GM12891 (cell line): ENCODE data around the gene PPP2R5E.
"Not testable (repeated sequence)": the region's sequence is repeated elsewhere in the genome, so short reads cannot be mapped to it uniquely, and the experiment has no call there.

Experiments used
- DNase-seq: peaks from one replicate; pipeline ENCODE4 v3.0.0; 2011; ENCODE audit warnings: low spot score; ENCODE audit not compliant: insufficient read length
- FAIRE-seq: peaks from 2 replicates; lab custom pipeline; 2011; peaks lifted over from hg19 to GRCh38; lab: Jason Lieb, UNC
- PAX5 ChIP-seq: IDR thresholded peaks from 2 replicates; pipeline ENCODE4 v1.6.1; 2011; ENCODE audit warnings: low read length, moderate library complexity, mild to moderate bottlenecking; ENCODE audit not compliant: insufficient read depth, severe bottlenecking
- POLR2A ChIP-seq: IDR thresholded peaks from 2 replicates; pipeline ENCODE4 v1.6.1; 2011; ENCODE audit warnings: low read depth, low read length, control low read depth
- POLR2AphosphoS5 ChIP-seq: IDR thresholded peaks from 2 replicates; pipeline ENCODE4 v1.6.1; 2011; ENCODE audit warnings: low read depth, low read length, control low read depth
- POU2F2 ChIP-seq: IDR thresholded peaks from 2 replicates; pipeline ENCODE4 v1.6.1; 2011; ENCODE audit warnings: low read depth, mild to moderate bottlenecking, control low read depth, low read length, moderate library complexity
- SPI1 ChIP-seq: IDR thresholded peaks from 2 replicates; pipeline ENCODE4 v1.6.1; 2011; ENCODE audit warnings: low read depth, low read length, control low read depth
- TAF1 ChIP-seq: IDR thresholded peaks from 2 replicates; pipeline ENCODE4 v1.6.1; 2011; ENCODE audit warnings: low read depth, low read length, control low read depth

Gene PPP2R5E

DNA sequence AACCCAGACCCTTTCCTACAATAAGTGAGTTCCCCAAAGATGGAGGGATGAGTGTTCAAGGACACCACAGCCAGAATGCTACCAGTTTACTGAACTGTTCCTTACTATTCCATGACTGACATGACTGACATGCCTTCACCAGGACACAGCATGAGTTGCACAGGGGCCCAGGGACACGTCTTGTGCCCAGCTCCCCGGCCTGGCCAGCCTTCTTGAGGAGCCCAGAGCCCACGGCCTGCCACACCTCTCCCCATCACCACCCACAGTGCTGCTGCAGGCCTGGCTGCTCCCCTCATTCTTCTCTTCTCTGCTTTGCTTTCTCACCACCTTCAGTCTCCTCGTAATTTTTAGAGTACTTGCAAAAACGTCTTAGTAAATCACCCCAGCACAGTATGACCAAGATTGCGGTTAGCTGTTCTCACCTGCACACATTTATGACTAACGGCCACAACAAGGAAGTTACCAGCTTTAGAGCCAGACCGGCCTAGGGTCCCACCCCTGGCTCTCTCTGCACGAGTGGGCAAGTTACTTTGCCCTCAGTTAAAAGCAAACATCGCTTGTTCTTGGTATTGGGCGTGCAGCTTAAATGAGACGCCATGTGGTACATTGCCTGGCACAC lies 18.5 kb downstream of the PPP2R5E start:
- peak; percentile 74 for FAIRE-seq
- TF ChIP-seq POLR2AphosphoS5 (no peak), POLR2A (no peak), SPI1 (no peak)
- DNase-seq: peak; percentile 23

DNA sequence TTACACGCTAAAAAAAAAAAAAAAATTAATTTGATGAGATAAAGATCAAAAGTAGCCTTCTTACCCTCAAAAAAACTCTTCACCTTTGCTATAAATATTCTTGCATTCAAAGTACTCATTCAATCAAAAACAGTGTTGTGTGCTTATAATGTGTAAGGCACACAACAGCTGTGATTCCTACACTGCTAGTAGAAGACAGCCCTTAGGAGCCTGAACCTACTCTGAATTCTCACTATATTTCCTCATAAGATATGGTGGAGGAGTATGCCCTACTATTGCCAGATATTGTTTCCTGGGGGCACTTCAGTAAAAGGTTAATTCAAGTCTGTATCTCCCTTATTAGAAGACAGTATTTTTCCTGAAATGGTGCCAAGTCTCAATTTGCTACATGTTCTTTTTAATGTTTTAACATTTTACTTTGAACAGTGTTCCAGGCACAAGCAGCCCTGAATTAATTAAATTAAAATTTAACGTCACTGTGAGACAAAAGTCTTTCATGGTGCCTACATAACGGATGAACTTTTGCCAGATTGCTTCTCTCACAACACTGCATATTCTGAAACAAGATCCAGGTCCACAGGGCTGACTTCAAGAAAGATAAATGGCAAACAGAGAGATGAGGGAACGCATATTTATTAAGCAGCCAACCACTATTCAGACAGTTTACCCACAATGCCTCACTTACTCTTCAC lies 19.3 kb downstream of the PPP2R5E start:
- DNase-seq: no peak
- TF ChIP-seq TAF1 (no peak), POLR2A (no peak), POLR2AphosphoS5 (no peak), SPI1 (no peak), POU2F2 (no peak), PAX5 (no peak)
- FAIRE-seq: no peak

DNA sequence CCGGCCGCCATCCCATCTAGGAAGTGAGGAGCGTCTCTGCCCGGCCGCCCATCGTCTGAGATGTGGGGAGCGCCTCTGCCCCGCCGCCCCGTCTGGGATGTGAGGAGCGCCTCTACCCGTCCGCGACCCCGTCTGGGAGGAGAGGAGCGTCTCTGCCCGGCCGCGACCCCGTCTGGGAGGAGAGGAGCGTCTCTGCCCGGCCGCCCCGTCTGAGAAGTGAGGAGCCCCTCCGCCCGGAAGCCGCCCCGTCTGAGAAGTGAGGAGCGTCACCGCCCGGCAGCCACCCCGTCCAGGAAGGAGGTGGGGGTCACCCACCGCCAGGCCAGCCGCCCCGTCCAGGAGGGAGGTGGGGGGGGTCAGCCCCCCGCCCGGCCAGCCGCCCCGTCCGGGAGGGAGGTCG lies 20.7 kb downstream of the PPP2R5E start:
- not testable (repeated sequence) for DNase-seq, FAIRE-seq

DNA sequence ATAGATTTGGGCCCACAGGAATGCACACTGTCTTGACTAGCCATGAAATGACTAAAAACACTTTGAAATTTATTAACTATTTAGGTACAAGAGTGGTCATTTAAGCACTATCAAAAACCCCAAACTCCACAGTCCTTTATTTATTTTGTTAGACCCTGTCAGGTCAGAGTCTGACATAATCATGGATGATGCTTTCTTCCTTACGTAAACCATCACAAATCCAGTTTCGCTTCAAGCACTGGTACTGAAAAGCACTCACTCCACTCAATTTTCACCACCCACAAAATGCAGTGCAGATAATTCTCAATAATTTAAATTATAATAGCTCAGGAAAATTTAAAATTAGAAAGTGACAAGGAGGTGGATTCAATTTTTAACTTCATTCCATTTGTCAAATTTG lies 25.8 kb downstream of the PPP2R5E start:
- no peak for DNase-seq
- no peak for FAIRE-seq
- TF ChIP-seq POU2F2: no peak
- no peak for TF ChIP-seq SPI1
- TF ChIP-seq TAF1: no peak
- no peak for TF ChIP-seq PAX5
- TF ChIP-seq POLR2A: no peak
- no peak for TF ChIP-seq POLR2AphosphoS5

DNA sequence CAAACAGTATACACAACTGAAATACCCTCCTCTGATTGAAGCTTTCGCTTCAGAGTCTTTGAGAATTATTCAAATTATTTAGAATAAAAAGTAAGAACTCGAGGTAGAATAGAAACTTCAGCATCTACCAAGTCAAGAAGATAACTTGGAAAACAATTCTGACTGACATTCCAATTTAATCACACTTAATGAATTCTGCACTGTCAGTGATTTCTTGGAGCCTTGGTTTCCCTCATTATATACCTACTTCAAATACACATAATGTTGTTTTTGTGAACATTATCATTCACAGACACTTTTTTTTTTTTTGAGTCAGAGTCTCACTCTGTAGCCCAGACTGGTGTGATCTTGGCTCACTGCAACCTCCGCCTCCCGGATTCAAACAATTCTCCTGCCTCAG lies 27.9 kb downstream of the PPP2R5E start:
- no peak for FAIRE-seq
- TF ChIP-seq TAF1 (no peak), SPI1 (no peak), PAX5 (no peak)

DNA sequence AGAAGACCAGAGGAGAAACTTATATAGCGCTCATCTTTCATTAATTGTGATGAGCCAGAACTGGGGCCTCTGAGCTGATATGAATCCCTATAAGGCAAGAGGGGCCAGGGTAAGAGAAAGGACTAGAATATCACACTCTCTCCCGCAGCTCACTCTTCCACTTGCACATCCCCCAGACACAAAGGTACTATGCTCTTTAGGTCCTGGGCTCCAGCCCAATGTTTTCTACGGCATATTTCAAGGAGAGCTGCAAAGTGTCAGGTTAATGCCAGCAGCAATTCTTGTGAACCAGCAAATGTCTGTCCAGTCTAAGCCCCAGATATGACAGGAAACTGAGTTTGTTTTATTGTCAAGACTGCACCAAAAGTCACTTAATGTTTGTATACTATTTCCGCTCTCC lies 29.4 kb downstream of the PPP2R5E start:
- TF ChIP-seq POLR2AphosphoS5: no peak
- no peak for TF ChIP-seq POU2F2
- no peak for TF ChIP-seq SPI1
- TF ChIP-seq TAF1: no peak
- no peak for TF ChIP-seq PAX5
- TF ChIP-seq POLR2A: no peak
- DNase-seq: no peak
- FAIRE-seq: no peak

More for the DNA sequence above, 27.9 kb downstream of the PPP2R5E start:
- DNase-seq: no peak

DNA sequence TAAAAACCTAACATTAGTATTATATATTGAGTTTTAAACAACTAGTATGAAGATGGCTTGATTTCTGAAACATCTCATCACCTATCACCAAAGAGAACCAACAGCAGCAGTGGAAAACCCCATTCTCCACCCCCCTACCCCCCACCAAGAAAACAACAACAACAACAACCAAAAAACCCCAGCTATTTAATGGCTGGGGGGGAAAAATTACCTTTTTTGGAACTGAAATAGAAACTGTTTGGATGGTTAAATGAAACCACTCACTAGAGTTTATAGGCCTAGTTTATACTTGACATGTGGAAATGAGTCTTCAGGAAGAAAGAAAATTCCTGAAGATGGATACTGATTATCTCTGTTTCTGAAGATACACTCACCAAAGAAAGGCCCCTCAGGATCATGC lies 30.3 kb downstream of the PPP2R5E start:
- FAIRE-seq: no peak
- TF ChIP-seq POLR2A (no peak), SPI1 (no peak), POU2F2 (no peak), TAF1 (no peak), POLR2AphosphoS5 (no peak), PAX5 (no peak)
- DNase-seq: no peak

DNA sequence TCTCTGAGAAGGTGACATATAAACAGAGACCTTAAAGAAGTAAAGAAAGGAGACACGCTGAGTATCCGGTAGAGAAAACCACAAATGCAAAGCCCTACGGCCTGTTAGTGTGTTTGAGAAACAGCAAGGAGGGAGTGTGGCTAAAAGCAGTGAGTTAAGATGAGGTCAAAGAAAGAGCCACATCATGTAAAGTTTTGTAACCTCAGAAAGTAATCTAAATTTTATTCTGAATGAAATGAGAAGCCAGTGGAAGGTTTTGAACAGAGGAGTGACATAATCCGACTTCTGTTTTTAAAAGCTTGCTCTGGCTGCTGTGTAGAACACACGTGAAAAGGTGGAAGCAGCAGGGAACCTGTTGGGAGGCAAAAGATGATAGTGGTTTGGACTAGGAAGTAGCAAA lies 32.6 kb downstream of the PPP2R5E start:
- TF ChIP-seq PAX5 (no peak), TAF1 (no peak), POU2F2 (no peak), POLR2A (no peak), SPI1 (no peak), POLR2AphosphoS5 (no peak)
- no peak for DNase-seq
- no peak for FAIRE-seq

DNA sequence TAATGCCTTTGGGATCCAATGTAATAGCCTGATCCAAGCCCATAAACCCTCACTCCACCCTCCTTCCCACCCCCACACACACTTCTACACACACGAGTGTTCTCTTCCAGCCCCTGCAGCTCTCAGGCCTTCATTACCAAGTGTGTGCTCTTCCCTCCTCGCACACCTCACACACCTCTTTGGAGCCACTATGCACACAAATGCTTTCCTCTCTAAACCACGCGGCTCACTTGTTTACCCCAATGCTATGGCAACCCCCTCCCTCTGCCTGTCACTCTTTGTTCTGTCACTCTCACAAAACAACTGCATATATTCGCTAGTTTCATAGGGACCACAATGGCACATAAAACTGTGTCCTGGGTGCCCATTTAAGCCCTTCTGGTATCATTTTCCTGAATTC lies 35.1 kb downstream of the PPP2R5E start:
- no peak for FAIRE-seq

DNA sequence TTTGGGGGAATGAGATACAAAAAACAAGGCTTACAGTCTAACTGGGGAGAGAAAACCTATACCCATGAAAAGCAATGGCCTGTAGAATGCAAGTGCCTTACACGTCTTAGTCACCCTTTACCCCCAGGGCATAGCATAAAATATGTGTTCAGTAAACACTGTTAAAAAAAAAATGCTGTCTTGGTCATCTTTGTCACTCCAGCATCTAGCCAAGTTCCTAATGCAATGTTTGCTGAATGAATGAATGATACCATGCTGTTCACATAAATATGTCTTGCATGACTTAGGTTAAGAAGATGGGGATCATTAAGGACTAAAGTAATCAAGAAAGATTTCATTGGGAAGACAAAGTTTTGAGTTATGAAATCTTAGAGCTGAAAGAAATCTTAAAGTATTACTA lies 38.5 kb downstream of the PPP2R5E start:
- TF ChIP-seq PAX5 (no peak), POU2F2 (no peak), SPI1 (no peak), POLR2AphosphoS5 (no peak), TAF1 (no peak), POLR2A (no peak)
- DNase-seq: no peak
- FAIRE-seq: no peak

More for the DNA sequence above, 35.1 kb downstream of the PPP2R5E start:
- TF ChIP-seq SPI1: no peak
- DNase-seq: no peak
